Ovary (tissue), 9 donors: ENCODE measurements around the gene HTR2B. TPM values are rescaled to one million over a fixed set of nuclear protein-coding genes. Genes with fewer than 3 reads are reported as not detected.

Experiments
- DNase-seq, 5 donors: peaks; one replicate each; pipeline ENCODE4 v3.0.0-alpha.2; 2019 to 2020
- H3K27ac ChIP-seq, 2 donors: fragments of 200-600 bp; one replicate each; pipeline versions ENCODE4 v1.5.1 to v1.8.0; 2019 to 2022
- H3K27me3 ChIP-seq: fragments of 200-600 bp; one replicate; pipeline ENCODE4 v1.8.0; 2022
- H3K36me3 ChIP-seq: fragments of 200-600 bp; sonication (generic); one replicate; pipeline ENCODE4 v1.5.1; 2019
- H3K4me1 ChIP-seq: one replicate; pipeline ENCODE4 v1.8.1; 2013; ENCODE audit warnings: mild to moderate bottlenecking, moderate library complexity; ENCODE audit not compliant: insufficient read depth
- H3K4me3 ChIP-seq: fragments of 200-600 bp; sonication (generic); one replicate; pipeline ENCODE4 v1.5.1; 2017
- H3K9me3 ChIP-seq, 2 donors: fragments of 200-600 bp in 1 of 2; sonication (generic) in 1 of 2; one replicate each; pipeline versions ENCODE4 v1.5.1 to v1.8.1; 2013 to 2019; ENCODE audit warnings: mild to moderate bottlenecking in 1 of 2, moderate library complexity in 1 of 2
- CTCF ChIP-seq, 3 donors: fragments of 450-650 bp in 2 of 3; fragments of 200-600 bp in 1 of 3; IDR thresholded peaks; one replicate each; pipeline versions ENCODE4 v1.5.1 to v1.8.0; 2016 to 2022; ENCODE audit warnings: antibody characterized with exemption in 3 of 3, mild to moderate bottlenecking in 1 of 3
- EP300 ChIP-seq: sonication (generic); formaldehyde crosslinking; IDR thresholded peaks from one replicate; pipeline ENCODE4 v1.6.1; 2017; ENCODE audit warnings: antibody characterized with exemption
- POLR2A ChIP-seq: fragments of 450-650 bp; IDR thresholded peaks from one replicate; pipeline ENCODE4 v1.6.1; 2017; ENCODE audit warnings: antibody characterized with exemption, mild to moderate bottlenecking, moderate library complexity
- WGBS, 3 donors: extraction: QIAGEN DNeasy Blood & Tissue Kit in 1 of 3; methylation state at CpG; one replicate each; pipeline versions ENCODE4 v1.1.5 to v1.1.7; 2013 to 2017; 5-methylcytosine and 5-hydroxymethylcytosine counted together
- intact Hi-C, 4 donors: fragments of 100-400 bp; cut with DNase I; formaldehyde crosslinking; loops; one replicate each; pipeline versions ENCODE4 v1.11.0 to v1.15.1; 2022 to 2023
- polyA plus RNA-seq, 2 donors: library from polyadenylated mRNA; stranded (reverse); fragments of 200-250 nt in 1 of 2; fragments of 350-450 nt in 1 of 2; fragmentation: Illumina TruSeq in 1 of 2; extraction: RNeasy Lipid Tissue Mini Kit (QIAGEN cat#74804) in 1 of 2; gene quantifications; one replicate each; pipeline ENCODE4 v1.2.3, GENCODE V29; 2013 to 2014
- total RNA-seq, 7 donors: library from RNA; depleted of rRNA in 2 of 7; stranded (reverse); fragments of >200 nt in 2 of 7; fragmentation: NEBNext Ultra II Directional in 3 of 7; extraction: Animal tissue kit (Norgen Biotek cat#: 25700) in 3 of 7; gene quantifications; one replicate each; pipeline versions ENCODE4 v1.1.0 to v1.2.4, GENCODE V29; 2016 to 2023
- donor health status: DM: no; HTN: no; CAD: no; lungs with moderate emphysema.
- donor health status: DM: no; HTN: no; CAD: no.
- donor health status: Bipolar disorder and iron deficiency.
- donor health status: DM: yes; HTN: yes; CAD: no.
- donor health status: DM: no; HTN: no; CAD: no.
- donor health status: DM: yes; HTN: yes; CAD: no.

HTR2B gene
- total and polyA plus RNA-seq, 9 donors: 0.15 to 3.0 (median 0.88) TPM; not detected in 1

- no peak overlapping the region for H3K27ac ChIP-seq
- H3K4me1 ChIP-seq: peaks cover 4% of the 10 kb centered on the region
- intact Hi-C loops: no loop called here
- H3K27me3 ChIP-seq: no peaks in the 10 kb centered on the region
- no peak for DNase-seq
- H3K36me3 ChIP-seq: no peaks in the 10 kb centered on the region
- H3K9me3 ChIP-seq: no peaks in the 10 kb centered on the region
- H3K4me3 ChIP-seq: no peak overlapping the region
- TF ChIP-seq EP300: no peak
- TF ChIP-seq POLR2A: no peak
- no peak for TF ChIP-seq CTCF (IDR thresholded peaks at IDR 0.05)
- WGBS, 3 donors: 94 to 98% (median 96%) methylated on average over 3 of the region's 3 CpGs
Measured at GRCh38 chr2:231163011-231163410, 38.2 kb upstream of the HTR2B start.

- Histone ChIP-seq H3K4me3 (no peak overlapping the region), H3K4me1 (peaks cover 4% of the 10 kb centered on the region)
- intact Hi-C loops: no loop called here
Measured at GRCh38 chr2:231161877-231162329, 37.1 kb upstream of the HTR2B start.

GRCh38 chr2:231161252-231161839 is 36.5 kb upstream of the HTR2B start:
- Histone ChIP-seq H3K36me3 (no peaks in the 10 kb centered on the region), H3K27ac (no peak overlapping the region), H3K4me3 (no peak overlapping the region), H3K4me1 (peaks cover 4% of the 10 kb centered on the region), H3K9me3 (no peaks in the 10 kb centered on the region), H3K27me3 (no peaks in the 10 kb centered on the region)
- no peak for DNase-seq
- intact Hi-C loops: no loop called here
- 75 to 81% (median 80%) methylated on average over 7 of the region's 7 CpGs for WGBS, 3 donors
- TF ChIP-seq EP300 (no peak), POLR2A (no peak), CTCF (IDR thresholded peaks at IDR 0.05) (no peak)

More at GRCh38 chr2:231161877-231162329, 37.1 kb upstream of the HTR2B start:
- no peak for DNase-seq
- Histone ChIP-seq H3K27me3 (no peaks in the 10 kb centered on the region), H3K36me3 (no peaks in the 10 kb centered on the region), H3K27ac (no peak overlapping the region), H3K9me3 (no peaks in the 10 kb centered on the region)
- TF ChIP-seq POLR2A: no peak
- 9 to 21% (median 17%) methylated on average over 2 of the region's 2 CpGs for WGBS, 3 donors

GRCh38 chr2:231160701-231161100 is 35.9 kb upstream of the HTR2B start:
- no peak for DNase-seq
- peaks cover 4% of the 10 kb centered on the region for H3K4me1 ChIP-seq
- 98 to 99% (median 98%) methylated on average over 5 of the region's 5 CpGs for WGBS, 3 donors

More at GRCh38 chr2:231160701-231161100, 35.9 kb upstream of the HTR2B start:
- no peaks in the 10 kb centered on the region for H3K27me3 ChIP-seq
- H3K36me3 ChIP-seq: no peaks in the 10 kb centered on the region
- no peaks in the 10 kb centered on the region for H3K9me3 ChIP-seq
- intact Hi-C loops: no loop called here
- H3K4me3 ChIP-seq: no peak overlapping the region
- no peak overlapping the region for H3K27ac ChIP-seq
- TF ChIP-seq EP300: no peak
- no peak for TF ChIP-seq CTCF (IDR thresholded peaks at IDR 0.05)
- no peak for TF ChIP-seq POLR2A
